Measurements from ENCODE around the gene IFNAR1.

- TF ChIP-seq CEBPB (IDR thresholded peaks at IDR 0.05; ENCODE audit: low read depth) (no peak), EZH2 (IDR thresholded peaks at IDR 0.05) (no peak)
- TF ChIP-seq, protein P1, sequence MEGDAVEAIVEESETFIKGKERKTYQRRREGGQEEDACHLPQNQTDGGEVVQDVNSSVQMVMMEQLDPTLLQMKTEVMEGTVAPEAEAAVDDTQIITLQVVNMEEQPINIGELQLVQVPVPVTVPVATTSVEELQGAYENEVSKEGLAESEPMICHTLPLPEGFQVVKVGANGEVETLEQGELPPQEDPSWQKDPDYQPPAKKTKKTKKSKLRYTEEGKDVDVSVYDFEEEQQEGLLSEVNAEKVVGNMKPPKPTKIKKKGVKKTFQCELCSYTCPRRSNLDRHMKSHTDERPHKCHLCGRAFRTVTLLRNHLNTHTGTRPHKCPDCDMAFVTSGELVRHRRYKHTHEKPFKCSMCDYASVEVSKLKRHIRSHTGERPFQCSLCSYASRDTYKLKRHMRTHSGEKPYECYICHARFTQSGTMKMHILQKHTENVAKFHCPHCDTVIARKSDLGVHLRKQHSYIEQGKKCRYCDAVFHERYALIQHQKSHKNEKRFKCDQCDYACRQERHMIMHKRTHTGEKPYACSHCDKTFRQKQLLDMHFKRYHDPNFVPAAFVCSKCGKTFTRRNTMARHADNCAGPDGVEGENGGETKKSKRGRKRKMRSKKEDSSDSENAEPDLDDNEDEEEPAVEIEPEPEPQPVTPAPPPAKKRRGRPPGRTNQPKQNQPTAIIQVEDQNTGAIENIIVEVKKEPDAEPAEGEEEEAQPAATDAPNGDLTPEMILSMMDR (IDR thresholded peaks at IDR 0.05 in 2 of 3, conservative IDR thresholded peaks at IDR 0.05 in 1 of 3; ENCODE audit: borderline replicate concordance in 1 of 3, insufficient read depth in 1 of 3, low read depth in 2 of 3, low read length in 2 of 3) = no peak
These were observed 67.7 kb downstream of the IFNAR1 start for GRCh38 chr21:33392284-33392985.
